HG03025 (cell line): ENCODE data around the gene TMEM240.
"Not testable (repeated sequence)": the region's sequence is repeated elsewhere in the genome, so short reads cannot be mapped to it uniquely, and the experiment has no call there.

Source experiments
- ATAC-seq: cut with Tn5 transposase; IDR thresholded peaks from one replicate; pipeline ENCODE4 v1.9.1; 2021; ENCODE audit warnings: mild to moderate bottlenecking, moderate library complexity; ENCODE audit not compliant: unreplicated experiment, low FRiP score

Gene TMEM240

DNA sequence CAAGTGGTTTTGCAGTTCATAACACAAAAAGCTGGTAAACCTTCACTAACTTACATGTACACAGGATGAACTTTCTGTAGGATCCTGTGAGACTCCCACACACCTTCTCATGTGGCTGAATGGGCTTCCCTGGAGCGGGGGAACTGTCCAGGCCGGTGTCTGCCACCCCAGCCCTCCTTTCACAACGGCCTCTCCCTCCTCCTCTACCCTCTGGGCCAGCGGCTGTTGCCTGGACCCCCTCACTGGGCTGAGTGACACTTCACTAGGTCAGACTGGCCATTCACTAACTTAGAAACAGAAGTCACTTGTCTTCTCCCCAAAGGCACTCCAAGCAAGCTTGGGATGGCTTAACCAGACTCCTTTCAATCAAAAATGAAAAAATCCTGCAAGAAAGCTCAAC, 18.2 kb upstream of the TMEM240 start:
- no peak for ATAC-seq

DNA sequence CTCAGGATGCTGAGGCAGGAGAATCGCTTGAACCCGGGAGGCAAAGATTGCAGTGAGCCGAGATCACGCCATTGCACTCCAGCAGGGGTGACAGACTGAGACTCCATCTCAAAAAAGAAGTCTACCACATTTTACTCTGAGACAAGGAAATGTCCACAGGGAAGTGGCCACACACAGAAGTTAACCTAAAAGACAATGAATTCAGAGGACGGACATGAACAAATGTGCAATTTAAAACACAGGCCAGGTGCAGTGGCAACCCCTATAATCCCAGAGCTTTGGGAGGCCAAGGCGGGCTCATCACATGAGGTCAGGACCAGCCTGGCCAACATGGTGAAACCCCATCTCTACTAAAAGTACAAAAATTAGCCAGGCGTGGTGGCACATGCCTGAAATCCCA, 17.3 kb upstream of the TMEM240 start:
- not testable (repeated sequence) for ATAC-seq

DNA sequence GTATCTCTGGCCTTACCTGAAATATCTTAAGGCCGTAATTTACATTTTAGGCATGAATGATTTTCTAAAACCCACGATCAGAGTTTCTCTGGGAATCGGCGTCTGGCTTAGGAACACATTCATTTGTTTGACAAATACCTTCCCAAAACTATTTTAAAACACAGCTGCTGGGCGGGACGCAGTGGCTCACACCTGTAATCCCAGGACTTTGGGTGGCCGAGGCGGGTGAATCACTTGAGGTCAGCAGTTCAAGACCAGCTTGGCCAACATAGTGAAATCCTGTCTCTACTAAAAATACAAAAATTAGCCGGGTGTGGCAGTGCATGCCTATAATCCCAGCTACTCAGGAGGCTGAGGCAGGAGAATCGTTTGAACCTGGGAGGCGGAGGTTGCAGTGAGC, 16.5 kb upstream of the TMEM240 start:
- not testable (repeated sequence) for ATAC-seq

DNA sequence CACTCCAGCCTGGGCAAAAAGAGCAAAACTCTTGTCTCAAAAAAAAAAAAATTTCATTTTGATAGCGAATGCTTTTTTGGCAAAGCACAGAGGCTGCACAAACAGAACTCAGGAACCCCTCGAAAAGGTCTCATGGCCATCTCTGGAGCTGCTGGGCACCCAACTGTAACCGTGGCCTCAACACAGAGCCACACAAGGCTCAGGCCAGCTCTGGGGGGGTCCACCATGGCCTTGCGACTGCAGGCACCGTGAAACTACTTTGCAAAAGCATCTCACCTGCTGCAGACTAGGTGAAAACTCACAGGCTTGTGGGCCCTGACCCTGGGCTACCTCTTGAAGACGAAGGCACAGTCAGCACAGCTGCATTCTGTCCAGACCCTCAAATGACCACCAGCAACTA, 16.1 kb upstream of the TMEM240 start:
- ATAC-seq: no peak

DNA sequence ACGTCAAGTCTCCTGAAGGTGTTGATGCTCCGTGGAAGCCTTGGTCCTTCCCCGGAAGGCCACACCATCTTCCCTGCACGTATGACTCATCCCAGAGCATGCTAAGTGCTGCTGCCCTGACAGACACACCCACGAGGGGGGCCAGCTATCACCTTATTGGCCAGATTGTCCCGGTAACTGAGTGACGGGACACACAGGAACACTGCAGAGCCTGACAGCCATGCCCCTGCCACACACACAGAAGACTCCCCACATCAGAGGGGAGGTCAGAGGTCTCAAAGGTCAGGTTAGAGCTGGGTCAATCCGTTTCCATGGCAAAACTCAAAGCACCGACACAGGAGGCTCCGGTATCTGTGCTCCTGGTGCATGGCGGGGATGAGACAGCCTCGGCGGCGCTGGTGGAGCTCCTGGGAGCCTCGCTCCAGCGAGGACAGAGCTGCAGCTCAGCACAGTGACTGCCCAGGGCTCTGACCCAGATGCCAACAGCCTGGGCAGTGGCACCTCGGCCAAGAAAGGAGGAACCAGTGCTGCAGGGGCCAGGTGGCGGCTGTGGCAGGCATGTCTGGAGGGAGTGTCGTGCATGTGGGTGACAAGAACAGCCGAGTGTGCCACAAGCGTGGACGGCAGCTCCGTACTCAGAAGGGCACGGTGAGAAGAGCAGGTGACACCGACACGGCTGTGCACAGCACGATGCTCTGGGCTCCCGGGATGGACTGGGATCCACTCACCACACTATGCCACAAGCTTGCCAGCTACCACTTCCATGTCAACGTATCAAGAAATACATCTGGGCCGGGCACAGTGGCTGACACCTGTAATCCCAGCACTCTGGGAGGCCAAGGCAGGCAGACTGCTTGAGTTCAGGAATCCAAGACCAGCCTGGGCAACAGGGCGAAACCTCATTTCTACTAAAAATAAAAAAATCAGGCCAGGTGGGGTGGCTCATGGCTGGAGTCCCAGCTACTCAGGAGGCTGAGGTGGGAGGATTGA, 14.8 kb upstream of the TMEM240 start:
- no peak for ATAC-seq

DNA sequence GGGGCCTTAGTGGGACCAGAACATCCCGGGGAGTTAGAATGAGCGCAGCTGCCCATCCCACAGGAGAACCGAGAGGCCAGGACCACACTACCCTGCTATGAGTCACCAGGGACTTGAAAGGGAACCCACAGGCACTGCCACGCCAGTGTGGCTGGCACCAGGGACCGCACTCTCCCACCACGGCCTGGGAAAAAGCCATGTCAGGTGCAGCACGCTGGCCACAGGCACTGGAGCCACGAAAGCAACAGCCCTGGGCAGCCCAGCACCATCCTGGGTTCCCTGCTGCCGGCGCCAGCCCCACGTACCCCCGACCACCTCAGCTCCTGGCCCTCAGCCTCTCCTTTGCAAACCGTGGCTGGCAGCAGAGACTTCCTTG, 14.1 kb upstream of the TMEM240 start:
- no peak for ATAC-seq

DNA sequence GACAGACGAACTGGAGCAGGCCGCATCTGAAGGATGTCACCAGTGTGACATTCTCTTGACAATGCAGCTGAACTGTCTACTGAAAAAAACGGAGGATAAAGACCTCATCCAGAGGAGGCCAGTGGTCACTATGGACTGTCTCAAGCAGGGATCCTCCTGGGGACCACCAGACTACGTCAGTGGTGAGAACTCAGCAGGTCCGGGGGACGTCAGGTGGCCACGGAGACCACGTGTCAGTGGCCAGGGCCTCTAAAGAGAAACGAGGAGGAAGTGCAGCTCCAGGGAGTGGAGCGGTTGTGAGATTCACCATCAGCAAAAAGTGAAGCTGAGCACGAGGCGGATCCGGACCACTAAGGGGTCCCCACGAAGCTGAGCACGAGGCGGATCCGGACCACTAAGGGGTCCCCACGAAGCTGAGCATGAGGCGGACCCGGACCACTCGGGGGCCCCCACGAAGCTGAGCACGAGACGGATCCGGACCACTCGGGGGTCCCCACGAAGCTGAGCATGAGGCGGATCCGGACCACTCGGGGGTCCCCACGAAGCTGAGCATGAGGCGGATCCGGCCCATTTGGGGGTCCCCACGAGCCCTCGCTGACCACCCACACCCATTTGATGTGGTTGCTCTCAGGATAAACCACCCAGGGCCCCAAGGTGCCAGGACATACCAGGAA, 13.5 kb upstream of the TMEM240 start:
- ATAC-seq: no peak

DNA sequence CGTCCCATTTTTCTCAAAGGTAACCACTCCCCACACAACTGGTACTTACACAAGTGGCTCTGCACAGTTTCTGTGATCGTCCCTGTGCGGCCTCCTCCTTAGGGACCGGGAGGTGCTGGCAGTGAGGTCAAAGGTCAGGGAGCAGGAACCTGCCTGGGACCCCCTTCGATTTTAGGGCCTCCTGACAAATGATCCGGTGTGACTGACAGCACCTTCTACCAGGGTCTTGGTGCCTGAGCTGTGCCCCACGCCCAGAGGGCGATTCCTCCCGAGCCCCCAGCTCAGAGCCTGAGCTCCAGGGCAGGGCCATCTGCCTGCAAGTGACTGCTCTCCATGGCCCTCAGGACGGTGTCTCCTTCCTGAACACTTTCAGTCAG, 11.8 kb upstream of the TMEM240 start:
- ATAC-seq: no peak

DNA sequence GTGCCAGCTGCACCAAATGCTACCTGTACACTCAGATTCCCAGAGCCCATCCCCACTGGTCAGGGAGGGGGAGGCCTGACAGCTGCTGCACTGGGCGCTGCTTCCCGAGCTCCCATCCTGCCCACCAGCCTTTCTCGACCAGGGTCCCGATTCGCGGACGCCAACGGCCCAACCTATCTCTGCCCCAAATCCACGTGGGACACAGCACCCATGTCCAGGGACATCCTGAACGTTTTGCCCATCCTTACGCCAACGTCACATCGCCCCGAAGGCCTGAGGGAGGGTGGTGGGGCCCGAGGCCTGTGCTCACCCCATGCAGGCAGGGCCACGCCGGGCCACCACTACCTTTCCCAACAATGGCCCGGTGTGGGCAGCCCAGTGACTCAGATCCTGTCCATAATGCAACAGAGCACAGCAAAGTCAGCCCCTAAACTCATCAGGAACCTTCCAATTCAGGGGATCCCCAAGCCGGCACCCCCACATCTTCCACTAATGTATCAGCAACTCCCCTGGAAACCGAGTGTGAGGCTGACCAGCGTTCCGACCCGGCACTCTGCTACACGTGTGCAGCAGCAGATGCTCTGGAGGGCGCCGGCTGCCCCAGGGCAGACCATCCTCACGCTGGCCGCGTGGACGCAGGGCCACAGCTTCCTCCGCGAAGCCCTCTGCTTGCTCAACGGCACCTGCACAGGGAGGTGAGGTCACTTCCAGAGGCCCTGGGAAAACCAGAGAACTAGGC, 11.3 kb upstream of the TMEM240 start:
- no peak for ATAC-seq

DNA sequence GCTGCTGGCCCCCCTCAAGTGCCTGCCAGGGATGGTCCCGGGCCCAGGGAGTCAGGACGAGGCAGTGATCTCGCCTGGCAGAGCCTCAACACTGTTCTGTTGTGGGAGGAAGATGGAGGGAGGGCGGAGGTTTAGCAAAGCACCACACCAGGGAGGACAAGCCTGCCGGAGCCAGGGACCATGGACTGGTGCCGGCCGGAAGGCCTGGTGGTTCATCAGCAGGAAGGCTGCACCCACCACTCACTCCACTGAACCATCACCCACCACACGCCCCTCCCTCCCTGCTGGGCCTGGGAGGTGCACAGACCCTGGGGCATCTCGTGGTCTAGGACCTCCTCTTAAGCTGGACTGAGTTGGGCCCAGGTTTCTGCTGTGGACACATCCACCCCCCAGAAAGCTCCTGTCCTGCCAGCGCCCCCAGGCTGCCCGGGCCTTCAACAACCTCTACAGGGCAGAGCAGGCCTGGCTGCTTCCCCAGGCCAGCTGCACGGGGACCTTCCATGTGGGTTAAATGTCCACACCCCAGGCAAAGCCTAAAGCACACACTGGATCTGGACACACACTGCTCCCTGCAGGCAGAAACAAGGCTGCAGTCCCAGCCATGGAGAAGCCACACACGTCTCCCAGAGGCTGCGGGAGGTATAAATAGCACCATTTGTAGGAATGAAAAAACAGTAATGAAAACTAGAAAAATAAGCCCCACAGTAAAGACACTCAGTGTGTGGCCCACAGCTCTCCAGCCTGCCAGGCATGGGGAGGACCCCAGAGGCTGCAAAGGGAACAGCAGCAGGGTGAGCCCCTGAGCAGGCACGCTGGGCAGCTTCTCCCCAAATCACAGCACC, 10.4 kb upstream of the TMEM240 start:
- ATAC-seq: no peak

DNA sequence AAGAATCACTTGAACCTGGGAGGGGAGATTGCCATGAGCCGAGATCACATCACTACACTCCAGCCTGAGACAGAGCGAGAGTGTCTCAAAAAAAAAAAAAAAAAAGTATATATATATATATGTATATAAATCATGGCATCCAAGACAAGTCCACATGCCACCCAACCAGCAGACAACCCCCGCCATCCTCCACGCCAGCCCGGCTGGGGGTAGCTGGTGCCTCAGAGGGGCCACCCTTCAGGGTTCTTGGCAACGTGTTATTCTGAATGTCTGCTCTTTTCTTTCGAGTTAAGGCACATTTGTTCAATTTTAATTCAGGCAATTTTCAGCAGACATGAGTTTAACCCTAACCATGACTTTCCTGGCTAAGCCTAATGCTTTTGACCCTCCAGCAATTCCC, 9.7 kb upstream of the TMEM240 start:
- no peak for ATAC-seq

DNA sequence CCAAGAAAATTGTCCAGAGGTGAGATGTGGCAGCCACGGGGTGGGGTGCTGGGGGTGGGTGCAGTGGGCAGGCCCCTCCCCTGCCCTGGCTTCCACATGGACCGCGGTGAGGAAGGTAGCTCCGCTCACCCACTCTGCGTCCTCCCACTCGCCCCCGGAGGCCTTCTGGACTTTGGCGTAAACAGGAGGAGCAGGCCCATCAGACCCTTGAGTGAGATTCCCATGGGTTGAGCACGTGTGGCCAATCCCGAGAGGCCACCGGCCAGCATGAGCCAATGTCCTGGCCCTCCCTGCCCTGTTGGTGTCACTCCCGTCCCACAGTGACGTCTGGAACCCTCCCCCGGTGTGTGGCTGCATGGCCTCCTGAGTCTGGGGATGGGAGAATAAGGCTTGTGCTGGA, 8.2 kb upstream of the TMEM240 start:
- ATAC-seq: no peak

DNA sequence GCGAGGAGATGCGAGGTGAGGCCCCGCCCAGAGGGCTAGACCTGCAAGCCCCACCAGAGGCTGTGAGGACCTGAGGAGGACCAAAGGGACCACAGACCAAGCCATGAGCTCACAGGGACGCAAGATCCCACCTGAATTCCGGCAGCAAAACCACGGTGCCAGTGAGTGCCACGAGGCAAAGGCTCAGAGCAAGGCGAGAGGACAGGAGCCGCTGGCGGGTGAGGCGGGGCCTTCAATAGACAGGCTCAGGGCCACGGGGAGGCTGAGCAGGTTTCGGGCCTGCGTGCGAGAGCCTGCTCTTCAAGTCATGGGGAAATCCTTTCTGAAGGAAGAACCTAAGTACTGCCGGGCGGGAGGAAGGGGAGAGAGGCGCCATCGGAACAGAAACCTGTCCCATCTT, 7.1 kb upstream of the TMEM240 start:
- no peak for ATAC-seq

DNA sequence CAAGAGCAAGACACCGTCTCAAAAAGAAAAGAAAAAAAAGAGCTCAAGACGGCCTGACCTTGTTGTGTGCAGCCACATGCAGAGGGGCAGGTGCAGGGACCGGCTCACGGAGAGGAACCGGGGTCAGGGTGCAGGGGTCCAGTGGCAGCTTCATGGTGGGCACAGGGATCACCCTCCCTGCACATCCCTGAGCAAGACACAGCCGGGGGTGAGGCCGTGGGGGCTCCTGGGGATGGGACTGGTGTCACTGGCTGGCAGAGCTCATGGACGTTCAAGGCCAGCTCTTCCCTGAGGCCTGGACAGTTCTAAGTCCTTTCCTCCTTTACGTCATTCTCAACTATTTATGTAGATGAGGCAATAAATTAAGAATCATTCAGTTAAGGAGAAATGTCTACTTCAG, 6.6 kb upstream of the TMEM240 start:
- no peak for ATAC-seq

DNA sequence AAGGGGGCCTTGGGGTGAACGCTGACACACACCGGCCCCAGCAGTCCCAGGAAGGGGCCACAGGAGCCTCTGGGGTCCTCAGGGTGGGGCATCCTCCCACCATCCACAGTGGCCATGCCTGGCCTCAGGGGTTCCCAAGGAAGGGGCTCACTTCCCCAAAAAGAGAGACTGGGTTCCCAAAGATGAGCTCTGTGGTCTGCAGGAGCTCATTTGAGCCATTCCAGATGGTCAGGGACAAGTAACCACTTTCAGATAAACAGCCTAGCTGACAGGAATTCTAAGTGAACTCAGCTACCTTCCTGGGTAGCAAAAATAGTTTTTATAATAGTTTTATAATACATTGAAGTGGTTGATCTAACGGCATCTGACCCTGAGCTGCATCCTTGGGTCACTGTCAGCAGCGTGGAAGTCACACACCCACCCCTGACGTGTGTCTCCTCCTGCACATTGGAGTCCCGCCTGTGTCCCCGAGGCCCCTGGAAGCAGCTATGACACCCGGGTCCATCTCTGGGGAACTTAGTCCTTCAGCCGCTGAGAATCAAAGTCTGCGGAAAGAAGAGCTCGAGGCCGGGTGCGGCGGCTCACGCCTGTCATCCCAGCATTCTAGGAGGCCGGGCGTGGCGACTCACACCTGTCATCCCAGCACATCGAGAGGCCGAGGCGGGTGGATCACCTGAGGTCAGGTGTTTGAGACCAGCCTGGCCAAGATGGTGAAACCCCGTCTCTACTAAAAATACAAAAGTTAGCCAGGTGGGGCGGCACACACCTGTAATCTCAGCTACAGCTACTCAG, 5.7 kb upstream of the TMEM240 start:
- no peak for ATAC-seq

DNA sequence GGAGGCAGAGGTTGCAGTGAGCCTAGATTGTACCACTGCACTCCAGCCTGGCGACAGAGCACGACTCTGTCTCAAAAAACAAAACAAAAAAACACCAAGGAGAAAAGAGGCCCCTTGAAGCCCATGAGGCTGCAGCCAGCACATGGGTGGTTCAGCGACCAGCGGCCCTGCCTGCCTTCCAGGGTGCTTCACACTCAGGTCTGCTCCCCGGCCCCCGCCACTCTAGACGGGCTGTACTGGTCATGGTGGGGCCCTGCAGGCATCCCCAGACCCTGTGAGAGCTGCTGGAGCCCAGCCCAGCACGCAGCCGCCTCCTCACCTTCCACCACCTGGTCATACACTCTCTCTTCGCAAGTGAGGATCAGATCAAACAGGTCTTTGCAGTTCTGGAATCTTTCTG, 4.1 kb upstream of the TMEM240 start:
- no peak for ATAC-seq

DNA sequence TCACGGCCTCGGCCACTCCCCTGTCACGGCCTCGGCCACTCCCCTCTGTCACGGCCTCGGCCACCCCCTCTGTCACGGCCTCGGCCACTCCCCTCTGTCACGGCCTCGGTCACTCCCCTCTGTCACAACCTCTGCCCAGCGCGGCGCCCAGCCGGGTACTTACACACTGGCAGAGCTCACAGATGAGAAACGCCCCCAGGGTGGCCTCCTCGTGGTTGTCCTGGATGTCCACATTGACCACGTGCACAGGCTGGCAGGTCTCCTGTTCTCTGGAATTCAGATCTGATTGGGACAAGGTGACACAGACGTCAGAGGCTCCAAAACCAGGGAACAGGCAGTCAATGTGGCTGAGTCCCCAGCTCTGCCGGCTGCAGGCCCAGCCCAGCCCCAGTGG, 3.3 kb upstream of the TMEM240 start:
- no peak for ATAC-seq

DNA sequence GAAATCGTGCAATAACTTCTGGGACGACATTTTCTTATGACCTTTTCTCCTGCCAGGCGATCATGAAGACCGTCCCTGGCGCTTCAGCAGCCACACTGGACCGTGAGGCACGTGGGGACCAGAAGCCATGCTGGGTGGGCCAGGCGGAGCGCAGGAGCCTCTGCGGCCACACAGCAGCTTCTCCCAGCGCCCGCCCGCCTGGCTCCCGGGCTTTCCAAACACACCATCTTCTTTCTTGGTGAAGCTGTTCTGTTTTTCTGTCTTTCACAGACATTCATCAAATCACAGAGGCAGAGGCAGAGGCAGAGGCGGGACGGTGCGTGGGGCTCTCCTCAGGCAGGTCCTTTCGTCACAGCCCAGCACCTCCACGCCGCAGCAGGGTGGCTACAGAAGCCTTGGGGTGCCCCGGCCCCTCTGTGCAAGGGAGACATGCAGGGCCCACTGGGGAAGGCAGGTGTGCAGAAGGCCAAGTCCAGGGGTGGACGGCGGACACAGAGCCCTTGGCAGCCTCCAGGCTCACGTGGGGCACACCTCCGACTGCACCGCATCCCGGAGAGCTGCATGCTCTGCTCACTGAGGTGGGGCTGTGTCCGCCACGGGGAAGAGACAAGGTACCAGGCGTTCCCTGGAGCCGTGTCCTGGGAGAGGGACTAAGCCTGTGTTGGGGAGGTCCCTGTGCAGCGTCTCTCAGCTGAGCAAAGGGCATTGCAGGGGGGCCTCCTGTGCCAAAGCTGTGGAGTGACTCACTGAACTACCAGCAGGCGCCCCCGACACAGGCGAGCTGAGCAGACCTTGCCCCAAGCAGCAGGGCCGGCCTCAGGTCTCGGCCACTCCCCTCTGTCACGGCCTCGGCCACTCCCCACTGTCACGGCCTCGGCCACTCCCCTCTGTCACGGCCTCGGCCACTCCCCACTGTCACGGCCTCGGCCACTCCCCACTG, 2.6 kb upstream of the TMEM240 start:
- ATAC-seq: no peak
